H1 (cell line): ENCODE measurements around the gene KANTR. TPM values are rescaled to one million over a fixed set of nuclear protein-coding genes. Genes with fewer than 3 reads are reported as not detected.

Source experiments
- CTCF ChIA-PET: fragments of 300-600 bp; sonication (Branson Sonifier 250); formaldehyde crosslinking; loops from one replicate; lab custom pipeline; 2021; ENCODE audit not compliant: partially characterized antibody; lab: Charles Lee
- POLR2A ChIA-PET: fragments of 300-600 bp; sonication (Branson Sonifier 250); formaldehyde crosslinking; loops from one replicate; lab custom pipeline; 2021; ENCODE audit warnings: inconsistent platforms; ENCODE audit not compliant: partially characterized antibody; lab: Charles Lee
- DNase-seq, 2 experiments: peaks; one replicate each; pipeline versions ENCODE4 v3.0.0 to v3.0.0-alpha.2; 2010 to 2022; ENCODE audit warnings: low spot score in 2 of 2, low read depth in 1 of 2, mixed read lengths in 1 of 2
- FAIRE-seq: peaks from 2 replicates; lab custom pipeline; 2011; peaks lifted over from hg19 to GRCh38; lab: Jason Lieb, UNC
- H2AFZ ChIP-seq: 2 replicates; pipeline ENCODE4 v1.8.1; 2012; ENCODE audit warnings: low read length, inconsistent platforms
- H2AK5ac ChIP-seq: 2 replicates; pipeline ENCODE4 v1.6.1; 2013; ENCODE audit warnings: low read depth, low read length
- H2BK120ac ChIP-seq: replicated peaks from 2 replicates; pipeline ENCODE3; 2013; ENCODE audit warnings: low read depth, low read length, inconsistent platforms
- H2BK12ac ChIP-seq: 2 replicates; pipeline ENCODE4 v1.6.1; 2013; ENCODE audit warnings: low read depth, low read length
- H2BK15ac ChIP-seq: 2 replicates; pipeline ENCODE4 v1.6.1; 2013; ENCODE audit warnings: low read length
- H2BK20ac ChIP-seq: 2 replicates; pipeline ENCODE4 v1.6.1; 2013; ENCODE audit warnings: low read length
- H2BK5ac ChIP-seq: 2 replicates; pipeline ENCODE4 v1.6.1; 2013; ENCODE audit warnings: low read depth, low read length
- H3K14ac ChIP-seq: 2 replicates; pipeline ENCODE4 v1.6.1; 2013; ENCODE audit warnings: inconsistent platforms; ENCODE audit not compliant: insufficient read length
- H3K18ac ChIP-seq: 2 replicates; pipeline ENCODE4 v1.6.1; 2013; ENCODE audit warnings: low read length; ENCODE audit errors: extremely low read depth
- H3K23ac ChIP-seq: 2 replicates; pipeline ENCODE4 v1.6.1; 2013; ENCODE audit warnings: inconsistent platforms; ENCODE audit not compliant: insufficient read length
- H3K23me2 ChIP-seq: 2 replicates; pipeline ENCODE4 v1.6.1; 2013; ENCODE audit warnings: low read depth, low read length
- H3K27ac ChIP-seq: 2 replicates; pipeline ENCODE4 v1.6.1; 2011; ENCODE audit warnings: low read depth, low read length, inconsistent platforms
- H3K27me3 ChIP-seq, 4 experiments: replicated peaks in 1 of 4; 1 replicate in 1 of 4; 2 replicates in 3 of 4; pipeline versions ENCODE4 v1.6.1 to v1.8.1; 2011 to 2013; ENCODE audit warnings: low read length in 3 of 4, mild to moderate bottlenecking in 3 of 4, inconsistent platforms in 2 of 4, mixed read lengths in 2 of 4, moderate library complexity in 1 of 4; ENCODE audit not compliant: control insufficient read depth in 3 of 4, insufficient read depth in 3 of 4; ENCODE audit errors: extremely low read depth in 1 of 4
- H3K36me3 ChIP-seq, 4 experiments: 2 replicates each; pipeline versions ENCODE4 v1.6.1 to v1.8.1; 2011 to 2013; ENCODE audit warnings: mild to moderate bottlenecking in 4 of 4, low read length in 3 of 4, moderate library complexity in 2 of 4, control low read depth in 1 of 4, inconsistent platforms in 1 of 4; ENCODE audit not compliant: insufficient read depth in 4 of 4, control insufficient read depth in 2 of 4
- H3K4ac ChIP-seq: replicated peaks from 2 replicates; pipeline ENCODE3; 2013; ENCODE audit warnings: low read length, low read depth, mixed read lengths, inconsistent platforms; ENCODE audit not compliant: insufficient read length
- H3K4me1 ChIP-seq, 4 experiments: replicated peaks in 1 of 4; 1 replicate in 1 of 4; 2 replicates in 3 of 4; pipeline versions ENCODE4 v1.6.1 to v1.8.1; 2011 to 2013; ENCODE audit warnings: low read length in 3 of 4, inconsistent platforms in 2 of 4, mixed read lengths in 1 of 4; ENCODE audit not compliant: insufficient read depth in 4 of 4, control insufficient read depth in 3 of 4
- H3K4me2 ChIP-seq, 2 experiments: 2 replicates each; pipeline versions ENCODE4 v1.6.1 to v1.8.1; 2011 to 2013; ENCODE audit warnings: low read depth in 2 of 2, low read length in 2 of 2, control low read depth in 1 of 2, inconsistent platforms in 1 of 2, mild to moderate bottlenecking in 1 of 2; ENCODE audit not compliant: insufficient read depth in 1 of 2
- H3K4me3 ChIP-seq, 4 experiments: fragments of 200-600, 300-600 bp in 1 of 4; sonication (generic), shearing (Covaris generic), sonication (Bioruptor Twin) in 1 of 4; 2 replicates each; pipeline versions ENCODE4 v1.5.1 to v1.8.1; 2011 to 2016; ENCODE audit warnings: low read length in 4 of 4, low read depth in 3 of 4, control low read depth in 2 of 4, inconsistent platforms in 2 of 4, mild to moderate bottlenecking in 2 of 4, mixed read lengths in 1 of 4, moderate library complexity in 1 of 4; ENCODE audit not compliant: insufficient read depth in 2 of 4; ENCODE audit errors: extremely low read depth in 1 of 4
- H3K56ac ChIP-seq: replicated peaks from 2 replicates; pipeline ENCODE3; 2013; ENCODE audit warnings: low read depth, mild to moderate bottlenecking, mixed read lengths, low read length, inconsistent platforms; ENCODE audit not compliant: insufficient read length
- H3K79me1 ChIP-seq: 2 replicates; pipeline ENCODE4 v1.6.1; 2013; ENCODE audit warnings: low read depth, low read length, control low read depth
- H3K79me2 ChIP-seq, 2 experiments: 2 replicates each; pipeline versions ENCODE4 v1.6.1 to v1.8.1; 2012 to 2013; ENCODE audit warnings: low read length in 2 of 2, mild to moderate bottlenecking in 2 of 2, inconsistent platforms in 1 of 2; ENCODE audit not compliant: insufficient read depth in 2 of 2, control insufficient read depth in 1 of 2
- H3K9ac ChIP-seq, 4 experiments: replicated peaks in 1 of 4; 1 replicate in 1 of 4; 2 replicates in 3 of 4; pipeline versions ENCODE4 v1.6.1 to v1.8.1; 2011 to 2013; ENCODE audit warnings: low read depth in 3 of 4, low read length in 3 of 4, control low read depth in 2 of 4, mild to moderate bottlenecking in 2 of 4, moderate library complexity in 2 of 4, inconsistent platforms in 1 of 4; ENCODE audit errors: extremely low read depth in 1 of 4
- H3K9me3 ChIP-seq, 2 experiments: 2 replicates each; pipeline versions ENCODE4 v1.6.1 to v1.8.1; 2012 to 2013; ENCODE audit warnings: mild to moderate bottlenecking in 2 of 2, moderate library complexity in 2 of 2, control low read depth in 1 of 2, inconsistent platforms in 1 of 2, low read depth in 1 of 2, low read length in 1 of 2, mixed read lengths in 1 of 2; ENCODE audit not compliant: insufficient read depth in 2 of 2
- H4K20me1 ChIP-seq, 2 experiments: replicated peaks in 1 of 2; 2 replicates each; pipeline versions ENCODE3 to v1.8.1; 2011 to 2013; ENCODE audit warnings: inconsistent platforms in 2 of 2, low read length in 2 of 2, mild to moderate bottlenecking in 1 of 2; ENCODE audit not compliant: insufficient read depth in 2 of 2, control insufficient read depth in 1 of 2
- H4K5ac ChIP-seq: 2 replicates; pipeline ENCODE4 v1.6.1; 2013; ENCODE audit warnings: low read length, low read depth, mixed read lengths, inconsistent platforms; ENCODE audit not compliant: insufficient read length
- H4K8ac ChIP-seq: 2 replicates; pipeline ENCODE4 v1.8.0; 2013; ENCODE audit warnings: mild to moderate bottlenecking, moderate library complexity, low read length, inconsistent platforms; ENCODE audit not compliant: insufficient read depth; ENCODE audit errors: extremely low read depth
- H4K91ac ChIP-seq: replicated peaks from 2 replicates; pipeline ENCODE3; 2013; ENCODE audit warnings: low read length, mixed read lengths, inconsistent platforms; ENCODE audit not compliant: insufficient read length
- CBX8 ChIP-seq: fragments of 300-800, 300-1000 bp; sonication (generic); IDR thresholded peaks from 2 replicates; pipeline ENCODE4 v1.7.1; 2016; ENCODE audit warnings: low read depth, low read length, borderline replicate concordance
- POLR2AphosphoS5 ChIP-seq: IDR thresholded peaks from 2 replicates; pipeline ENCODE4 v1.6.1; 2011; ENCODE audit warnings: low read depth, low read length
- WGBS, 2 experiments: shearing (Covaris generic) in 1 of 2; methylation state at CpG; one replicate each; pipeline versions ENCODE4 v1.1.6 to v1.1.7; 2013 to 2015; ENCODE audit warnings: low lambda C conversion rate in 2 of 2, mixed read lengths in 2 of 2, inconsistent platforms in 1 of 2, low coverage in 1 of 2, missing lambda C conversion rate in 1 of 2; ENCODE audit not compliant: insufficient replicate concordance in 2 of 2, insufficient coverage in 1 of 2, insufficient read length in 1 of 2; ENCODE audit errors: extremely low coverage in 1 of 2, missing lambda C conversion rate in 1 of 2; 5-methylcytosine and 5-hydroxymethylcytosine counted together
- polyA plus RNA-seq, 7 experiments: library from polyadenylated mRNA; depleted of rRNA in 3 of 7; stranded (reverse) in 5 of 7; unstranded in 2 of 7; fragments of >200 nt in 5 of 7; fragments of 200-250 nt in 2 of 7; gene quantifications; 1 replicate in 5 of 7; 2 replicates in 1 of 7; 4 replicates in 1 of 7; pipeline versions ENCODE4 v1.2.1 to v1.2.3, GENCODE V29; 2011 to 2013; ENCODE audit warnings: missing spikeins in 2 of 7, mixed read lengths in 2 of 7
- total RNA-seq: library from RNA; stranded (reverse); fragmentation: NEBNext Ultra II Directional; extraction: Animal tissue kit (Norgen Biotek cat#: 25700); gene quantifications from 2 replicates; pipeline ENCODE4 v1.2.1, GENCODE V29; 2021

KANTR gene
- total and polyA plus RNA-seq, 2 of the 8 experiments (the other 6 are each of a cell fraction or from before 2014, with no cell fraction given) = 7.7 to 9.5 TPM

DNA sequence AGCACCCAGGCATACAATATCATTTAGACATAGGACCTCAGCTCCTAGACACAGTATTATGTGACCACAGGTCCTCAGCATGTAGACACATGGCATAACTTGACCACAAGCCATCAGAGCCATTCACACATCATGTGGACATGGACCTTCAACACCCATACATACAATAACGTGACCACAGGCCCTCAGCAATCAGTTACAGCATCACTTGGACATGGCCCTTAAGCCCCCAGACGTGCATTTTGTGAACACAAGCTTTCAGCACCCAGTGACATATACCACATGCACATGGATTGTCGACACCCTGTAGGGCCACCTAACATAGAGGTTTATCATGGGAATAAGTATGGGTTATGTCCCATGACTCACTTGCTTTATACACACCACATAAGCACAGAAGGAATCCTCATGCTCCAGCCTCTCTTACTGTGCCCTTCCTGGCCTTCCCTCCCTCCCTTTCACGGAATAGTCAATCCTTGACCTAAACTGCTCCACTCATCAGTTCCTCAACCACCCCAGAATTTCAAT lies 9.8 kb upstream of the KANTR start:
- no peak for FAIRE-seq
- WGBS, 2 experiments = 97% methylated on average over 4 of the region's 4 CpGs; no CpG with 5 or more reads in 1 of the 2 experiments

More for the DNA sequence above, 9.8 kb upstream of the KANTR start:
- TF ChIP-seq POLR2AphosphoS5 (0 out of 2 replicates have a peak, but pooled peaks have one; percentile 20), CBX8 (no peak)
- Histone ChIP-seq H4K8ac (no peak overlapping the region), H3K79me1 (no peaks in the 10 kb centered on the region; the same call in 1 of the 2 replicates), H3K23me2 (peaks cover 4% of the 10 kb centered on the region; the same call in 1 of the 2 replicates), H2BK12ac (no peak overlapping the region), H4K91ac (no peak overlapping the region), H2BK15ac (no peak overlapping the region), H4K5ac (no peak overlapping the region), H3K9me3 (no peaks in the 10 kb centered on the region), H3K23ac (no peak overlapping the region), H3K14ac (no peak overlapping the region), H3K9ac (no peak overlapping the region), H3K18ac (no peak overlapping the region), H4K20me1 (peaks cover 0 to 9% of the 10 kb centered on the region in 2 experiments), H2BK20ac (no peak overlapping the region), H2BK5ac (no peak overlapping the region), H3K36me3 (peaks cover 6 to 32% (median 17%) of the 10 kb centered on the region in 4 experiments; a peak in 7 of 8 replicates), H3K27me3 (no peaks in the 10 kb centered on the region), H3K4me2 (peak overlapping the region in 1 of 2 experiments; percentile 95; a peak in 1 of 4 replicates), H2AFZ (no peak overlapping the region), H2BK120ac (no peak overlapping the region), H3K4me3 (no peak overlapping the region), H3K79me2 (peaks cover 0 to 11% of the 10 kb centered on the region in 2 experiments; a peak in 2 of 4 replicates), H2AK5ac (no peak overlapping the region), H3K56ac (no peak overlapping the region), H3K4me1 (peaks cover 0 to 2% (median under 1%) of the 10 kb centered on the region in 4 experiments; a peak in 3 of 7 replicates), H3K27ac (no peak overlapping the region), H3K4ac (no peak overlapping the region)
- POLR2A ChIA-PET = no interaction called here
- no peak for DNase-seq
- CTCF ChIA-PET = no interaction called here
